Smooth muscle cell (in vitro differentiated cells): Measurements from ENCODE around the gene TSHZ2. TPM values are rescaled to one million over a fixed set of nuclear protein-coding genes. Genes with fewer than 3 reads are reported as not detected.

ENCODE experiments used
- DNase-seq: peaks from one replicate; lab custom pipeline; 2025; ENCODE audit not compliant: unreplicated experiment; lab: John Stamatoyannopoulos, UW
- H2AFZ ChIP-seq: fragments of 200-600 bp; sonication (generic); 2 replicates; pipeline ENCODE4 v1.6.0; 2016; ENCODE audit warnings: antibody characterized with exemption, low read depth, mild to moderate bottlenecking
- H3F3A ChIP-seq: fragments of 200-600 bp; sonication (generic); 2 replicates; pipeline ENCODE4 v1.6.0; 2017; ENCODE audit warnings: antibody characterized with exemption, low read depth
- H3K27ac ChIP-seq: fragments of 200-600 bp; sonication (generic); 2 replicates; pipeline ENCODE4 v1.5.1; 2016; ENCODE audit warnings: low read depth, mild to moderate bottlenecking
- H3K27me3 ChIP-seq: fragments of 200-600 bp; sonication (generic); 2 replicates; pipeline ENCODE4 v1.6.1; 2016; ENCODE audit warnings: low read depth, mild to moderate bottlenecking
- H3K36me3 ChIP-seq: fragments of 200-600 bp; sonication (generic); 2 replicates; pipeline ENCODE4 v1.5.1; 2016; ENCODE audit warnings: low read depth
- H3K4me1 ChIP-seq: fragments of 200-600 bp; sonication (generic); 2 replicates; pipeline ENCODE4 v1.5.1; 2016; ENCODE audit warnings: low read depth
- H3K4me2 ChIP-seq: fragments of 200-600 bp; sonication (generic); 2 replicates; pipeline ENCODE4 v1.6.0; 2016; ENCODE audit warnings: mild to moderate bottlenecking
- H3K4me3 ChIP-seq: fragments of 200-600 bp; sonication (generic); 2 replicates; pipeline ENCODE4 v1.5.1; 2016; ENCODE audit warnings: mild to moderate bottlenecking
- H3K79me2 ChIP-seq: fragments of 200-600 bp; sonication (generic); 2 replicates; pipeline ENCODE4 v1.6.0; 2016; ENCODE audit warnings: low read depth, mild to moderate bottlenecking
- H3K9ac ChIP-seq: fragments of 200-600 bp; sonication (generic); 2 replicates; pipeline ENCODE4 v1.6.0; 2016; ENCODE audit warnings: low read depth
- H3K9me3 ChIP-seq: fragments of 200-600 bp; sonication (generic); replicated peaks from 2 replicates; pipeline ENCODE4 v1.5.1; 2016; ENCODE audit warnings: low read depth
- H4K20me1 ChIP-seq: fragments of 200-600 bp; sonication (generic); 2 replicates; pipeline ENCODE4 v1.6.0; 2016; ENCODE audit warnings: low read depth
- CTCF ChIP-seq: fragments of 200-600 bp; sonication (generic); IDR thresholded peaks from 2 replicates; pipeline ENCODE4 v1.5.1; 2017; ENCODE audit warnings: borderline replicate concordance, mild to moderate bottlenecking, antibody characterized with exemption; ENCODE audit not compliant: insufficient read depth, poor library complexity, severe bottlenecking
- WGBS: methylation state at CpG from one replicate; pipeline ENCODE4 v1.1.7; 2016; ENCODE audit warnings: low lambda C conversion rate; 5-methylcytosine and 5-hydroxymethylcytosine counted together
- polyA plus RNA-seq: library from polyadenylated mRNA; unstranded; fragments of >200 nt; fragmentation: Nextera tagmentation; extraction: Ambion mirVana; gene quantifications from 2 replicates; pipeline ENCODE4 v1.2.1, GENCODE V29; 2016
- total RNA-seq: library from RNA; depleted of rRNA; stranded (reverse); fragments of >200 nt; gene quantifications from 2 replicates; pipeline ENCODE4 v1.2.3, GENCODE V29; 2014

The TSHZ2 gene
- total and polyA plus RNA-seq, 2 experiments from 2014 or later: 4.8 to 6.6 TPM

DNA sequence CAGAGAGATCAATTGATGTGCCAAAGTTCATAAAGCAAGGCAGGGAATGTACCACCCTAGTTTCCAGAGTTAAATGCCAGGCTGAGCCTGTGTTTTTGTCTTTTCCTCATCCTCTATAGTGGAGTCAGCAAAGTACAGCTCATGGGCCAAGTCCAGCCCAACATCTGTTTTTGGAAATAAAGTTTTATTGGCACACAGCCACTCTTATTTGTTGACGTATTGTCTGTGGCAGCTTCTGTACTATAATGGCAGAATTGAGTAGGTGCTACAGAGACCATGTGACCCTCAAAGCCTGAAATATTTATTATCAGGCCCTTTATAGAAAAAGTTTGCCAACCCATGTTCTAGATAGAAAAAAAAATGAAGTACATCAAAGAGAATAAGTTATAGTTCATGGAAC is 187.0 kb downstream of the TSHZ2 start:
- TF ChIP-seq CTCF: no peak
- H3K4me1 ChIP-seq: peaks cover 12% of the 10 kb centered on the region

GRCh38 chr20:53161073-53161472 is 188.9 kb downstream of the TSHZ2 start:
- Histone ChIP-seq H2AFZ (no peak overlapping the region), H4K20me1 (no peaks in the 10 kb centered on the region), H3K27me3 (no peaks in the 10 kb centered on the region), H3K4me2 (no peak overlapping the region), H3K4me1 (peaks cover 12% of the 10 kb centered on the region), H3K27ac (no peak overlapping the region), H3F3A (no peaks in the 10 kb centered on the region), H3K4me3 (no peak overlapping the region), H3K36me3 (no peaks in the 10 kb centered on the region), H3K9me3 (no peaks in the 10 kb centered on the region), H3K79me2 (no peaks in the 10 kb centered on the region), H3K9ac (no peak overlapping the region)
- 100% methylated on average over 3 of the region's 3 CpGs for WGBS
- no peak for DNase-seq
- no peak for TF ChIP-seq CTCF

More for the DNA sequence above, 187.0 kb downstream of the TSHZ2 start:
- 92% methylated on average over 1 of the region's 1 CpG for WGBS
- Histone ChIP-seq H3K79me2 (no peaks in the 10 kb centered on the region), H4K20me1 (no peaks in the 10 kb centered on the region), H3K36me3 (no peaks in the 10 kb centered on the region), H2AFZ (no peak overlapping the region), H3K4me3 (no peak overlapping the region), H3K27me3 (no peaks in the 10 kb centered on the region), H3K4me2 (no peak overlapping the region), H3F3A (no peaks in the 10 kb centered on the region), H3K9ac (no peak overlapping the region), H3K27ac (no peak overlapping the region), H3K9me3 (no peaks in the 10 kb centered on the region)
- DNase-seq: no peak

GRCh38 chr20:53161473-53161872 is 189.3 kb downstream of the TSHZ2 start:
- WGBS: 81% methylated on average over 4 of the region's 4 CpGs
- H3K27ac ChIP-seq: no peak overlapping the region
- H3K4me1 ChIP-seq: peaks cover 12% of the 10 kb centered on the region
- H3F3A ChIP-seq: no peaks in the 10 kb centered on the region
- H3K9ac ChIP-seq: no peak overlapping the region
- no peaks in the 10 kb centered on the region for H3K9me3 ChIP-seq
- H3K79me2 ChIP-seq: no peaks in the 10 kb centered on the region
- no peaks in the 10 kb centered on the region for H4K20me1 ChIP-seq
- TF ChIP-seq CTCF: no peak
- no peak overlapping the region for H2AFZ ChIP-seq
- no peak overlapping the region for H3K4me2 ChIP-seq
- no peaks in the 10 kb centered on the region for H3K36me3 ChIP-seq
- H3K27me3 ChIP-seq: no peaks in the 10 kb centered on the region
- DNase-seq: no peak
- no peak overlapping the region for H3K4me3 ChIP-seq

DNA sequence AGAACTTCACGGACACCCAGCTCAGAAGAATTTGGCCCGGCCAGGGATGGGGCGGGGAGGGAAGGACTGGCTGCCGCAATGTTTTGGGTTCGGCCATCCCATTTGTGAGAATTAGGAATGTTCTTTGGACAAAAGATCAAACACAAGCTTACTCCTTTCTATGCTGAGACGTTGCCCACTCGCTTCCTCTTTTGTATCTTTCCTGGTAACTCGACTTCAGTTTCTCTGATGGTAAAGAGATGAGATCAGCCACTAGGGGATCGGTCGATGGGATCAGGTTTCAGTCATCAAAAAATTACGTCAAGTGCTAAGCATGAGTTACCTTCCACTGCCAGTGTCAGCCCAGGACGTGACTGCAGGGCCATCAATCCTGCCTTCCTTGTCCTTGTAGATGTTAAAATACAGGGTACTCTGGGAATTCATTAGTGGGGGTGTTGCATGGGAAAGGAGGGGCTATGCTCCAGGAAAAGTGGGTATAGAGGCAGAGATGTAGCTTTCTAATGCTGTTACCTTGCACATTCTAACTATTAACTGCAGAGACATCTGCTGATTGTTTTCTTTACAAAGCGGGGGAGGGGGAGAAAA is 190.2 kb downstream of the TSHZ2 start:
- peak; percentile 21 for TF ChIP-seq CTCF
- H2AFZ ChIP-seq: no peak overlapping the region
- H3K4me2 ChIP-seq: peak overlapping the region; percentile 32
- no peaks in the 10 kb centered on the region for H3K36me3 ChIP-seq
- peak overlapping the region; percentile 34 for H3K9ac ChIP-seq
- WGBS: 27% methylated on average over 13 of the region's 13 CpGs
- no peaks in the 10 kb centered on the region for H3K79me2 ChIP-seq
- H4K20me1 ChIP-seq: no peaks in the 10 kb centered on the region
- H3K9me3 ChIP-seq: no peaks in the 10 kb centered on the region
- peaks cover 12% of the 10 kb centered on the region for H3K4me1 ChIP-seq
- H3K27me3 ChIP-seq: no peaks in the 10 kb centered on the region
- no peaks in the 10 kb centered on the region for H3F3A ChIP-seq
- peak overlapping the region; percentile 18 for H3K27ac ChIP-seq
- H3K4me3 ChIP-seq: peak overlapping the region; percentile 12
- no peak for DNase-seq
